ENCODE data around the gene MTRF1.
A peak's percentile ranks its signal among the peaks of the same experiment; 100 is the strongest.

The MTRF1 gene, protein sequence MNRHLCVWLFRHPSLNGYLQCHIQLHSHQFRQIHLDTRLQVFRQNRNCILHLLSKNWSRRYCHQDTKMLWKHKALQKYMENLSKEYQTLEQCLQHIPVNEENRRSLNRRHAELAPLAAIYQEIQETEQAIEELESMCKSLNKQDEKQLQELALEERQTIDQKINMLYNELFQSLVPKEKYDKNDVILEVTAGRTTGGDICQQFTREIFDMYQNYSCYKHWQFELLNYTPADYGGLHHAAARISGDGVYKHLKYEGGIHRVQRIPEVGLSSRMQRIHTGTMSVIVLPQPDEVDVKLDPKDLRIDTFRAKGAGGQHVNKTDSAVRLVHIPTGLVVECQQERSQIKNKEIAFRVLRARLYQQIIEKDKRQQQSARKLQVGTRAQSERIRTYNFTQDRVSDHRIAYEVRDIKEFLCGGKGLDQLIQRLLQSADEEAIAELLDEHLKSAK

DNA sequence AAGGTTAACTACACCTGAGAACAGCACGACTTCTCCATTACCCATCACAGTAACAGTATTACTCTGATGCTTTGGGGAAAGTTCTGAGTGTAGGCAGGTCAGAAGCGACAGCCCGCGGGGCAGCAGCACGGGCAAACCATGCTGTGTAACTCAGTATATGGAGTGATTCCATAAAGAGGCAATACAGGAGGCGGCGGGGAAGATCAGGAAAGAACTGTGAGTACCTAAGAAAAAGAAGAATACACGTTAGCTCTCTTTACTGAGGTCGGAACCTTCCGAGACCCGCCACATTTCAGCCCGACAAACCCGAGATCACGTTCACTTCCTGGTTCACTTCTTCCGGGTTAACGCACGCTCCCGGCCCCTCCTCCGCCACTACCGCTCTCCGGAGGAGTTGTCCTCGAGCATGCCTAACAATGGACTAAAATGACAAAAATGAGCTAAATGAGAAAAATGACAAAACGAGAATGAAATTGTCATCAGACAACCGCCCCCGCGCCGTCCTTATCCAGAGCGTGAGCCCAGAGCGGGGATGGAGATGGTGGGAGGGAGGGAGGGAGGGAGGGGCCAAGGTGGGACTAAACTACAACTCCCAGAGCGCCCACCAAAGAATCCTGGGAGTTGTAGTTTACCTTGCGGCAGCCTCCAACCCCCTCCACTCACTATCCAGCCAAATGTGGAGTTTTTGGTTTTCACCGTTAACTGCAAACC lies at the start of gene MTRF1:
TSS of gene MTRF1 (minus strand) at position 316 of the 711 bp plus-strand sequence. CDS start 2,669 bp downstream, outside the sequence.
- DNase-seq, result peak; percentile 72

DNA sequence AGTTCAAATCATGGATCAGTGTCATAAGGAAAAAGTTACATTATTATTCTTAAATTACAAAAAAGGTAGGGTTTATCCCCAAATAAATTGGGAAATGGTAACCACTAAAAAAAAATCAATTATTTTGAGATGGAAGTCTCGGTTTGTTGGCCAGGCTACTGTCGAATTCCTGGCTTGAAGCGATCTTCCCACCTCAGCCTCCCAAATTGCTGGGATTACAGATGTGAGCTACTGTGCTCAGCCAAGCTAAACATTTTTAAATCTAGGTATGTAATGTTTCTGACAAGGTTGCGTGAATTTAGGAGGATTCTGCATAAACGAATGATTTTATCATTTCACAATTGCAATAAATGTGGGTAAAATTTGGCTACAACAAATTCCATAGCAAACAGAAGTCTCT lies 49.7 kb upstream of the MTRF1 start:
- DNase-seq, result no peak

DNA sequence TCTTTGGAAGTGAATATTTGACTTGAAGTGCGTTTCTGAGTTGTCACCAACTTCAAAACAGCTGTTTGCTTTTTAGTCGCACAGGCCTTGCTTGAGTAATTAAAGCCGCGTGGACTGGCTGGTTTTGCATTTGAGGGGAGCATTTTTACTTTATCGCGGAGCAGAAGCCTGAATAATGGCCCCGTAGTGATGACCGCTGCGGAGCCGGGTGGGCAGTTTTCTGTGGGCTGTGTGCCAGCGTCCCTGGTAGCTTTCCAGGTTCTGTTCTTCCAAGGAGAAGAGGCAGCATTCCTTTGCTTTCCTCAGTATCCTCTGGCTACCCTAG lies 48.8 kb upstream of the MTRF1 start:
- DNase-seq, result peak; percentile 23

DNA sequence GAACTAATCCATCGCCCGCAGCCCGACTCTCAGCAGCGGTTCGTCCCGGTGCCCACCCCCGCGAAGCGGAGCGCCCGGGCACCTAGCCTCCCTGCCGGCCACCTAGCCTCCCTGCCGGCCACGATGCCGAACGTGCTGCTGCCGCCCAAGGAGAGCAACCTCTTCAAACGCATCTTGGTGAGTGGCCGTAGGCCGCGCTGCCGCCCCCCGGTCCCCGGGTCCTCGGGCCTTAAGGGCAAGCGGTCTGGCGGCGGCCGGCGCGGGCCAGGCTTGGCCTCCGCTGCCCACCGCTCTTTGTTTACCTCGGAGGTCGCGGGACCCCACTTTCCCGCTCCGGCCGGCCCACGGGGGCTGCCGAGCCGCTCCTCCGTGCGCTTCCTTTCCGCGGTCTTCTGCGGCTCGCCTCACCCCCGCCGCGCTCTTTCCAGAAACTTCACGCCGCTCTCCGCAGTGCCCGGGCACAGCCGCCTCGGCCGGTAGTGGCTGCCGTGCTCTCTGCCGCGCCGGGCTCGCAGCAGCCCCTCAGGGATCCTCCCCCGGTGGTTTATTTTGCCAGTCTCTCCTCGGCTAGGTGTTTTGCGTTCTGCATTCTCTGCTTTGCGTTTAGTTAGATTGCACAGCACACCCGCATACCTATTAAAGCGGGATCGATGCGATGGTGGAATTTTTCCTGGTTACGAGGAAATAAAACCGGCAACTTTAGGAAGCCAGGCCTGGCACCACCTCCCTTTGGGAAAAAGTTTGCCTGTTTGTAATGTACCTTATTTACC lies 48.2 kb upstream of the MTRF1 start:
- peak; percentile 13 for DNase-seq

DNA sequence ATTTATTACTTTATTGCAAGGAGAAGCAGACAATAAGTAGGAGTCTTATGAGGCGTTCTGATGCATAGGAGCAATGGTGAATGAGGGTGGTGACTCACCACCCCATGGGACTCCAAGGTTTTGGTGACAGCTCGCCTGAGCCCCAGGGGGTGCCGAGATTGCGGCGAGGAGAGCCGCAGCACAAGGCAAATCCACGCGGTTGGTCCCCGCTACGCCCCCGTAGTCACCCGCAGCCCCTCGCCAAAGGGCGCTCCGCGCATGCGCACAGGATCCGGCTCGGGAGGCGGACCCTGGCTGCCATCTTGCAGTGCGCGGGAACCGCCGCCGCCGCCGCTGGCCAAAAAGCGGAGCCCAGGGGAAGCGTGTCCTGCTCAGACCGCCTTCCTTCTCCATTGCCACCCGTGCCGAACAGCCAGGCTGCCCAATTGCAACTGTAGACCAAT lies 47.6 kb upstream of the MTRF1 start, which contains the start of gene NAA16:
TSS of gene NAA16 (plus strand) at position 305 of the 443 bp plus-strand sequence. CDS start 262 bp downstream, outside the sequence.
- DNase-seq, result peak; percentile 81

DNA sequence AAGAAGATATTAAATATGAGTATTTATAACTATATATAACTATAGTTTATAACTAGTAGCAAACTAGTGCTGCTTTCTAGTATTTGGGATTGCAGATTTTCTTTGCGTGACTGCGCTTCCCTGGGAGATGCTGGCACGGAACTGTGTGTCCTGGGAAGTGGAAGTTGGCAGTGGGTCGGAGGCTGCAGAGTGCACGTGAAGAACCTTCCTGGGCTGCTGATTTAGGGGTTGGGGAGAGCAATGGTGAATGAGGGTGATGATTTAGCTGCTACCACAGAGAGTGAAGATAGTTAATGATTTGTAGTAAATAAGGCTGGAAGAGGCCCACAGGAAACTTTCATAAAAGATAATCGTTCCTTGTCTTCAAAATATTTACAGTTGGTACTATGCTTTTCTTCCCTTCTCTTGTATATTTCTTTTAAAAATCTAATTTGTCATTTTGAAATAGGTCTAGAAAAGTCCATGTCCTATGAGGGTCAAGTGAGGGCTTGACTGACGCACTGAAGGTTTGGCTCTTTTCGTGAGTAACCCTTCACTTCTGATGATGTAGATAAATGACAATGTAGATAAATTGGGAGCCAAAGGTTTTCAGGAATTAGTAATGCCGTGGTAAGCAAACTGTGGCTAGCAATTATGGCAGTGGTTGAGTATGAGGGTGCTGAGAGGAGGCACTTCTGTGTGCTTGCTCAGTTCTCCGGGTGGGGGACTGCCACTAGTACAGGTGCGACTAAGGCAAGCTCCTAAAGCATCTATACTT lies 44.7 kb upstream of the MTRF1 start:
- DNase-seq, result no peak

DNA sequence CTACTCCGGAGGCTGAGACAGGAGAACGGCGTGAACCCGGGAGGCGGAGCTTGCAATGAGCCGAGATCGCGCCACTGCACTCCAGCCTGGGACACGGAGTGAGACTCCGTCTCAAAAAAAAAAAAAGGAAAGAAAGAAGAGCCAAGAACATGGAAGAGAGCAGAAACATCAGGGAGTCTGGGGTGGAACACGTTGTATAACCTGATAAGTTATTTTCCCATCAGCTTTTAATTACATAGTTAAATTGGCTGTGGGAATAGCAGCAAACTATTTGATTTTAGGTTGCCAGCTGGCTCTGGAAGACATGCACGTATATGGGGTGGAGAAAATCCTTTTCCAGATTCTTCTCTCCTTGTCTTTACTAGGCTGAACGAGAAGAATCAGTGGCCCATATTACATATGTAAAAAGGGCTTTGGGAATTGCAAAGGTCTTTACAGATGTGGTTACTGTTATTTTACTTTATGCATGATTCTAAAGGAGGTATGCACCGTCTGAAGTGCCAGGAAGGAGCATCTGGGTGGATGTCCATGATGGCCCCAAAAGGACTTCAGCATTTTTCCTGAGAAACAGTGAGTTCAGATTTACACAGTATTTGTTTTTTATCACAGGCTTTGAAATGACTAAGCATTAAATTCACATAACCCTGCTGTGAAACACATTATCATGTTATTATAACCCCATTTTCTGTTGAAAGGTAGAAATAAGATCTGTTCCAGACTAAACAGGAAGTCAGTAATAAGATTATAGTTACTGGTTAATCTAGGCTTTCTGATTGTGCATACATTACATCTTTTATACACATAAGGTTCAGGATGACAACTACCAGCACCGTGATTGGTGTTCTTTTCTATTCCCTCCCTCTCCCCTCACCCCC lies 43.1 kb upstream of the MTRF1 start:
- no peak for DNase-seq

DNA sequence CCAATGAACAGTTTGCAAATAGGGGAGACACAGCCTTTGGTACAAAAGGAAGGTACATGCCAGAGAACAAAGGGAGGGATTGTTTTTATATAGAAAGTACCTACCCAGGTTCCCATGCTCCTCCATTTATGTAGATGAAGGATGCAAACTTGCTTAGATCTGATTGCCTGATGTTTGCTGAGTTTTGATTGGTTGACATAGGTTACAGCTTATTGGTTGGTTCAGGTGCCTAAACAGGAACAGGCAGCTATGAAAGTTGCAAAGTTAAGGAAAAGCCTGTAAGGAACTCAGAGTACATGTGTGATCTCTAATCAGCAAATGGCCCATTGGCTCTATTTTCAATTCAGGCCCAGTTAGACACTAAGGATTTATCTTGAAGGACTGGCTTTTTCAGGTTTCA lies 41.2 kb upstream of the MTRF1 start:
- DNase-seq, result no peak

DNA sequence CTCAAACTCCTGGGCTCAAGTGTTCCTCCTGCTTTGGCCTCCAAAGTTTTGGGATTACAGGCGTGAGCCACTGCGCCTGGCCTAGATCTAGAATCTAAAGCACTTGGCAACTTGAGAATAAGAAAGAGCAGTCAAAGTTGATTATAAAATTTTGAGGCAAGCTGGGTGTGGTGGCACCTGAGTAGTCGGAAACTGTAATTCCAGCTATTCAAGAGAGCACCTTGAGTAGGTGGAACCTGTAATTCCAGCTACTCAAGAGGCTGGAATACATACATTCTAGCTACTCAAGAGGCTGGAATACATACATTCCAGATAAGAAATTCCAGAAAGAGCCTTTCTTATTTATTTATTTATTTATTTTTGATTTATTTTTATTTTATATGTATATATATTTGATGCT lies 39.4 kb upstream of the MTRF1 start:
- no peak for DNase-seq

DNA sequence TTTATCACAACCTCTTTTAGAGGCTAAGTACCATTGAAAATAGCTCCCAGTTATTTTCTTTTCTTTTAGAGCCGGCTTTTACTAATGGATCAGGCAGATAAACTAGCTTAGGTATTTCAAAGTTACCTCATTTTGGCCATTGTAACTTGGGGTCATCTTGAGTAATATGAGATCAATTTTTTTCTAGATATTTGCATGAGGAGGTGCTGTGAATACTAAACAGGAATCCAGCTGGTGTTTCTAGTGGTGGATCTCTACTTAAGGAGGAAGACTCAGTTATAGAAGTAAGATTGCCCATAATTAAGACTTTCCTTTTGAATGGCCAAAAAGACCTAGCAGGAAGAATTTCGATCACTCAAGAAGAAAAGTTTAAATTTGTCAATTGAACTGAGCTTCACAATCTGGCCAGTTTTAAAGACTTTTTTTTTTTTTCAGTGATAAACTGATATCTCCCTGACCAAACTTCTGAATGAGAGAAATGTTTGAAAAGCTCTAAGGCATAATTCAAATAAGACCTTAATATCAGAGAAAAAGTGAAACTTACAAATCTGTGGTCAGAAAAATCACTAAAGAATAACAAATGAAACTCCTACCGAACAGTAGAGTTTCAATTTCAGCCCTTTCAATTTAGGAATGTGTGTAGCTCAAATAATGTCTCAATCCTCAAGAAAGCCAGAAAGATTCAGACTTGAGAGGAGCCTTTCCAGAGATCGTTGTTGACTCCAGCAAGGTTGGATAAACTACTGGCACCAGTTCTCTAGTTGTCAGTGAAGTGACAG lies 36.1 kb upstream of the MTRF1 start:
- DNase-seq, result no peak

DNA sequence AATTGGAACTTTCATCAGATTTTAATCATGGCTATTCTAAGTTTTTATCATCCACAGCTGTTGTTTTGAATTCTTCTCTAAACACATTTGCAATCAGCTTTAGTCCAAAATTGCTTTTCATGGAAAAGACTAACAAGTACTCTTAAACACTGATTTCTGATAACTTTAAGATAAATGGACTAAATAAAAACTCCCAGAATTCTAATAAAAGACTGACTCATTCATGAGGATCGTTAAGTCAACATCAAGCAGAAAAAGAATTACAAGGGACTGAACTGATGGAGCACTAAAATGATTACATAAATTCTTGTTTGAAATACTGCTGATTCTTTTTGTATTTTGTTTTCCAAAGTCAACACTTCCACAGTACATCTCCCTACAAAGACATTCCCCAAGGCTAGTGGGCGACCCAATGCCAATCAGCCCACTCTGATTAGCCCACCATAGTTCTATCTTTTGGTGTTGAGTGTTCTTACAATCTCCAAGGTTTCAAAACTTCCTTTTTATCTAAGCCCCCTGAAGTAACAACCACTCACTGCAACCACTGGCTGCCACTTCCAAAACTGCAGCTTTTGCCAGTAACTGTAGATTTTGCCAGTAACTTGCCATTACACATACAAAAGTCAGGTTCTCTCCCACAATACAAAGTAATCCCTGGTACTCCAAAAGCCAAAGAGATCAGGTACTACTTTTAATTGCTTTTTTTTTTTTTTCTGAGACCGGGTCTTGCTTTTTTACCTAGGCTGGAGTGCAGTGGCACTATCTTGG lies 33.7 kb upstream of the MTRF1 start:
- DNase-seq, result no peak

DNA sequence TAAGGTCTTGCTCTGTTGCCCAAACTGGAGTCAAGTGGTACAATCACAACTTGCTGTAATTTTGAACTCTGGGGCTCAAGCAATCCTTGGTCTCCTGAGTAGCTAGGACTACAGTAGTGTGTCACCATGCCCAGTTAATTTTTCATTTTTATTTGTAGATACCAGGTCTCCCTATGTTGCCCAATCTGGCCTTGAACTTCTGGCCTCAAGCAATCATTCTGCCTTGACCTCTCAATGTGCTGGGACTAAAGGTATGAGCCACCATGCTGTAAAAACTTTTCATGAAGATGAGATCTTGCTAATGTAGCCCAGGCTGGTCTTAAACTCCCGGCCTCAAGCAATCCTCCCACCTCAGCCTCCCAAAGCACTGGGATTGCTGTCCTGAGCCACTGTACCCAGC lies 32.6 kb upstream of the MTRF1 start:
- no peak for DNase-seq

DNA sequence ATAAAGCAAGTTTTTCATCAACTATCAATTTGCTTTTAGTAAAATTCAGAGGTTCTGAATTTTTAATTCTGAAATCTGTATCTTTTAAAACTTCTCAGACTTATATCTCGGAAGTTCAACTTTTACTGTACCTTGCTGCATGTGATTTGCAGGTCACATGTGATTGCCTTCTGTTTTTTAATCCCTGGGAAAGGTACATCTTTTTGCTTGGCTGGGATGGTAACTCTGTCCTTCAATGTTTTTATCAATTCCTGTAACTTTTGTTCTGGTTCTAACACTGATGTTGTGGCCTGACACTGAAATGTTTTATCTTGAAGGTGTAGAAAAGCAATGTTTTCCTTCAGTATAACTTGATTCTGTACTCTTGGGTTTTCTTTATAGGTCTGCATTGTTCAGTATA lies 31.5 kb upstream of the MTRF1 start:
- no peak for DNase-seq

DNA sequence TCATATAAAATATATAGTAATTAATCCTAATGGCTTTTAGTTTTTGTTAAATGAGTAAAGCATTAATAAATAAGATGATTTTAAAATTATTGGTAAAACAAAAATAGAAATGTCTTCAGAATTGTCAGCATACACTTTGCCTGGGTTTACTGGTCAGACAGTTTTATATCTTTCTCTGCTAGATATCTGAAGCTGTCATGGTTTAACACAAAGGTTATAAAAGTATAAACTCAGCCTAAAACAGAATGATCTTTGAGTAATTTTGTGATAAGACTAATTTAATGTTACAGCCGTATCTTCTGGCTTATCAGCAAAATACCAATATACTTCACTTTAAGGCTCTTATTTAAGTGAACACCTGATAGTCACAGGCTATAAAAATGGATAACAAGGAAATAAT lies 29.9 kb upstream of the MTRF1 start:
- DNase-seq, result no peak

DNA sequence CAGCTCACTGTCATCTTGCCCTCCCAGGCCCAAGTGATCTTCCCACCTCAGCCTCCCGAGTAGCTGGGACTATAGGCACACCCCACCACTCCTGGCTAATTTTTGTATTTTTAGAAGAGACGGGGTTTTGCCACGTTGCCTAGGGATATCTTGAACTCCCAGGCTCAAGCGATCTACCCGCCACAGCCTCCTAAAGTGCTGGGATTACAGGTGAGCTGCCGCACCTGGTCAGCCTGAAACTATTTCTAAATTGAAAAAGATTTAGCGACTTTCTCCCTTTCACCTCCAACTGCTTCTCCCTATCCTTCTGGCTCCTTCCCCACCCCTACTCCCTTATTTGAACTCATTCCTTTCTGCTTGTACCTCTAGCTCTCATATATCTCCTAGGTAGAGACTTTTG lies 27.9 kb upstream of the MTRF1 start:
- DNase-seq, result no peak

DNA sequence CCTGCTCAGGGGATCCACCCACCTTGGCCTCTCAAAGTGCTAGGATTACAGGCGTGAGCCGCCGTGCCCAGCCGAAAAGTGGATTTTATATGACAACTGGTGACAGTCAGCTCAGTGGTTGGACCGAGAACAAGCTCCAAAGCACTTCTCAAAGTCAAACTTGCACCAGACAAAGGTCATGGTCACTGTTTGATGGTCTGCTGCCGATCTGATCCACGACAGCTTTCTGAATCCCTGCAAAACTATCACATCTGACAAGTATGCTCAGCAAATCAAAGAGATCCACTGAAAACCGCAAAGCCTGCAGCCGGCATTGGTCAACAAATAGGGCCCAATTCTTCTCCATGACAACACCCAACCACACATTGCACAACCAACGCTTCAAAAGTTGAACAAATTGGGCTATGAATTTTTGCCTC lies 26.1 kb upstream of the MTRF1 start:
- peak; percentile 33 for DNase-seq

DNA sequence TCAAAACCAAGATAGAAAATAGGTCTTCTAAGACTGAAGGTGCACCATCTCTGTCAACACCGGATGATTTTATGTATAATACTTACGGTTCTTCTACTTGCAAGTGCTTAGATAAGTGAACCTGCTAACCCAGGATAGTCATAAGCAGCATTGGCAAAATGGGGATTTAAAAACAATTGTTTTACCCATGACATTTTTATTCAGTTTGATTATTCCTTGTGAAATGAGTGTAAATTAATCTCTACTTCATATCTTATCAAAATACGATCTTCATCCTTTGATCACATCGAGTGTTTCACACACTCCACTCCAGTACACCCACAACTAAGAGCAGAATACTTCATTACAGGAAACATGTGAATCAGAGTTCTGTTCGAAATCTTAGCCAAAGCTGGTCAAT lies 23.0 kb upstream of the MTRF1 start:
- DNase-seq, result no peak

DNA sequence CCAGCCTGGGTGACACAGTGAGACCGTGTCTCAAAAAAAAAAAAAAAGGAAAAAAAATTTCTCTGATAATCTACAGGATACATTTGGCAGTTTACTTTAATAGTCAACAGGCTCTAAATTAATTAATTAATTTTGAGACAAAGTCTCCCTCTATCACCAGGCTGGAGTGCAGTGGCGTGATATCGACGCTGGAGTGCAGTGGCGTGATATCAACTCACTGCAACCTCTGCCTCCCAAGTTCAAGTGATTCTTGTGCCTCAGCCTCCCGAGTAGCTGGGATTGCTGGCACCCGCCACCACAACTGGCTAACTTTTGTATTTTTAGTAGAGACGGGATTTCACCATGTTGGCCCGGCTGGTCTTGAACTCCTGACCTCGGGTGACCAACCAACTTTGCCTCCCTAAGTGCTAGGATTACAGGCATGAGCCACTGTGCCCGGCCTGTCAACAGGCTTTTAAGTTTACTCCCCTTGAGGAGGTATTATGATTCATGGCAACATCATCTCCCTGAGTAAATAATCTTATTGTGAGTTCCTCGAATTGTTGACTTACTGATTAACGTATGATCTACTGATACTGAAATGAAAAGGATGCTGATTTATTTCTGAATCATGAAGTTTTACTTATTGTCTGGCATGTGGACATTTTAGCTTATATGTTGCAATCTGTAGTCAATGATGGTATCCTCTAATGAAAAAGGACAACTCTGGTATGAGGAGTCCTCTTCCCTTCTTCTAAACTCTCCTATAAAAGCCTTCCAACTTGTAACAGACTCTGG lies 21.3 kb upstream of the MTRF1 start:
- DNase-seq, result no peak

DNA sequence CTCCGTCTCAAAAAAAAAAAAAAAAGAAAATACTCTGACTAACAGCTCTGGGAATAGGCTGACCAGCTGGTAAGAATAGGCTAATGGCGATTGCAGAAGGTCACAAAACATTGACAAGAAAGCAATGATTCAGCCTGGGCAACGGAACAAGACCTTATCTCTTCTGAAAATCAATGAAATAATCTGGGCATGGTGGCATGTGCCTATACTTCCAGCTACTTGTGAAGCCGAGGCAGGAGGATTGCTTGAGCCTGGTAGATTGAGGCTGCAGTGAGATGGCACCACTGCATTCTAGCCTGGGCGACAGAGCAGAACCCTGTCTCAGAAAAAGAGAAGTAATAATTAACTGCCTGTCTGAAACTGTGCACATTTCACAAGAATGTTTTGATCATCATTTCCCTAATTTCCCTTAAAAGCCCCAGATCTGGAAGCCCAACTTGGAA lies 18.8 kb upstream of the MTRF1 start:
- DNase-seq, result peak; percentile 26

All from GF-D8 (cell line).